Parathyroid adenoma (tissue), 2 donors: ENCODE data around the gene HTR3D.

Experiments
- H2AFZ ChIP-seq: fragments of 300-600 bp; sonication (generic); one replicate; pipeline ENCODE4 v1.7.0; 2017; ENCODE audit warnings: antibody characterized with exemption, mild to moderate bottlenecking
- H3K27ac ChIP-seq: fragments of 300-600 bp; sonication (generic); one replicate; pipeline ENCODE4 v1.7.0; 2017
- H3K27me3 ChIP-seq: fragments of 300-600 bp; sonication (generic); one replicate; pipeline ENCODE4 v1.7.0; 2017; ENCODE audit warnings: low read length; ENCODE audit not compliant: control insufficient read depth, insufficient read depth
- H3K36me3 ChIP-seq: fragments of 300-600 bp; sonication (generic); one replicate; pipeline ENCODE4 v1.7.0; 2017; ENCODE audit warnings: low read length; ENCODE audit not compliant: control insufficient read depth, insufficient read depth
- H3K4me1 ChIP-seq: fragments of 300-600 bp; sonication (generic); one replicate; pipeline ENCODE4 v1.7.0; 2017; ENCODE audit warnings: control low read depth
- H3K4me2 ChIP-seq: fragments of 300-600 bp; sonication (generic); one replicate; pipeline ENCODE4 v1.7.0; 2017; ENCODE audit warnings: low read length
- H3K4me3 ChIP-seq: fragments of 300-600 bp; sonication (generic); one replicate; pipeline ENCODE4 v1.7.0; 2017; ENCODE audit warnings: low read depth, low read length
- H3K79me2 ChIP-seq: fragments of 300-600 bp; sonication (generic); one replicate; pipeline ENCODE4 v1.7.0; 2017; ENCODE audit warnings: control low read depth
- H3K9ac ChIP-seq: fragments of 300-600 bp; sonication (generic); one replicate; pipeline ENCODE4 v1.7.0; 2017; ENCODE audit warnings: mild to moderate bottlenecking
- H3K9me3 ChIP-seq: fragments of 300-600 bp; sonication (generic); one replicate; pipeline ENCODE4 v1.7.0; 2017; ENCODE audit warnings: low read length; ENCODE audit not compliant: control insufficient read depth
- CTCF ChIP-seq: fragments of 300-600 bp; sonication (generic); IDR thresholded peaks from one replicate; pipeline ENCODE4 v1.7.0; 2017; ENCODE audit warnings: antibody characterized with exemption, mild to moderate bottlenecking
- donor health status: primary hyperparathyroidism.

The HTR3D gene

GRCh38 chr3:184031187-184031792 lies at the start of gene HTR3D:
HTR3D (plus strand) TSS chr3:184031742; CDS start chr3:184031742, 0 bp downstream.
- no peaks in the 10 kb centered on the region for H3K36me3 ChIP-seq
- H3K4me2 ChIP-seq: no peak within 1 kb of the TSS
- H3K79me2 ChIP-seq: no peaks in the 10 kb centered on the region
- TF ChIP-seq CTCF: no peak
- H3K9me3 ChIP-seq: no peaks in the 10 kb centered on the region
- no peak within 1 kb of the TSS for H2AFZ ChIP-seq
- H3K4me3 ChIP-seq: no peak within 1 kb of the TSS
- no peaks in the 10 kb centered on the region for H3K27me3 ChIP-seq
- no peak within 1 kb of the TSS for H3K9ac ChIP-seq
- H3K27ac ChIP-seq: no peak within 1 kb of the TSS
- H3K4me1 ChIP-seq: no peaks in the 10 kb centered on the region

GRCh38 chr3:183981990-183982644 lies 49.4 kb upstream of the HTR3D start:
- H3K9me3 ChIP-seq: no peaks in the 10 kb centered on the region
- TF ChIP-seq CTCF: no peak
- H3K36me3 ChIP-seq: no peaks in the 10 kb centered on the region
- H3K4me2 ChIP-seq: no peak overlapping the region
- no peak overlapping the region for H3K27ac ChIP-seq
- H3K4me3 ChIP-seq: no peak overlapping the region
- H3K79me2 ChIP-seq: peaks cover 2% of the 10 kb centered on the region
- no peaks in the 10 kb centered on the region for H3K4me1 ChIP-seq
- no peaks in the 10 kb centered on the region for H3K27me3 ChIP-seq
- no peak overlapping the region for H3K9ac ChIP-seq
- H2AFZ ChIP-seq: no peak overlapping the region

- no peaks in the 10 kb centered on the region for H3K4me1 ChIP-seq
These were observed 47.3 kb upstream of the HTR3D start for GRCh38 chr3:183984127-183984740.

GRCh38 chr3:183984749-183985729 lies 46.5 kb upstream of the HTR3D start:
- H2AFZ ChIP-seq: no peak overlapping the region
- H3K4me3 ChIP-seq: no peak overlapping the region
- H3K27ac ChIP-seq: no peak overlapping the region
- H3K4me2 ChIP-seq: no peak overlapping the region
- no peaks in the 10 kb centered on the region for H3K36me3 ChIP-seq
- no peaks in the 10 kb centered on the region for H3K4me1 ChIP-seq
- H3K79me2 ChIP-seq: peaks cover 5% of the 10 kb centered on the region
- no peaks in the 10 kb centered on the region for H3K9me3 ChIP-seq
- H3K27me3 ChIP-seq: no peaks in the 10 kb centered on the region
- no peak overlapping the region for H3K9ac ChIP-seq
- TF ChIP-seq CTCF: no peak

More at GRCh38 chr3:183984127-183984740, 47.3 kb upstream of the HTR3D start:
- Histone ChIP-seq H3K36me3 (no peaks in the 10 kb centered on the region), H3K4me3 (no peak overlapping the region), H2AFZ (no peak overlapping the region), H3K4me2 (no peak overlapping the region), H3K27ac (no peak overlapping the region), H3K27me3 (no peaks in the 10 kb centered on the region), H3K79me2 (peaks cover 5% of the 10 kb centered on the region), H3K9ac (no peak overlapping the region), H3K9me3 (no peaks in the 10 kb centered on the region)
- TF ChIP-seq CTCF: no peak
